Right renal pelvis (tissue), 4 donors: ENCODE data around the gene NFAT5. TPM values are rescaled to one million over a fixed set of nuclear protein-coding genes. Genes with fewer than 3 reads are reported as not detected.
A peak's percentile ranks its signal among the peaks of the same experiment; 100 is the strongest.
"Not testable (repeated sequence)": the region's sequence is repeated elsewhere in the genome, so short reads cannot be mapped to it uniquely, and the experiment has no call there.

Experiments used
- DNase-seq, 4 donors: peaks; one replicate each; pipeline ENCODE4 v3.0.0-alpha.2; 2013; ENCODE audit warnings: low read depth in 4 of 4, low spot score in 3 of 4, missing footprints in 1 of 4
- polyA plus RNA-seq, 4 donors: library from polyadenylated mRNA; unstranded; fragments of 120-200 nt; gene quantifications; one replicate each; pipeline ENCODE4 v1.2.1, GENCODE V29; 2013; ENCODE audit not compliant: insufficient read length in 4 of 4

Gene NFAT5
- polyA plus RNA-seq, 4 donors = 34.1 to 51.8 (median 39.3) TPM

- DNase-seq = no peak
These were observed 159.9 kb downstream of the NFAT5 start for GRCh38 chr16:69725480-69726312.

GRCh38 chr16:69726313-69727060 is 160.7 kb downstream of the NFAT5 start, which contains the start of gene NQO1:
NQO1 (minus strand) TSS chr16:69726560; CDS start chr16:69726439, 121 bp downstream.
- peak; percentile 71 to 76 (median 73) for DNase-seq

- DNase-seq = no peak
These were observed 162.1 kb downstream of the NFAT5 start for GRCh38 chr16:69727916-69728270.

GRCh38 chr16:69729030-69729429 is 163.3 kb downstream of the NFAT5 start:
- DNase-seq = not testable (repeated sequence)

GRCh38 chr16:69731280-69731679 is 165.5 kb downstream of the NFAT5 start:
- DNase-seq = not testable (repeated sequence)

- no peak for DNase-seq
These were observed 166.3 kb downstream of the NFAT5 start for GRCh38 chr16:69732101-69732500.

GRCh38 chr16:69741519-69741918 is 175.8 kb downstream of the NFAT5 start:
- DNase-seq = no peak

GRCh38 chr16:69741951-69742904 is 176.5 kb downstream of the NFAT5 start:
- DNase-seq = peak in 3 of 4 donors; percentile 43 to 59 (median 58)

- no peak for DNase-seq
These were observed 178.8 kb downstream of the NFAT5 start for GRCh38 chr16:69744363-69745231.

GRCh38 chr16:69745232-69745612 is 179.5 kb downstream of the NFAT5 start:
- DNase-seq = no peak

GRCh38 chr16:69745959-69746358 is 180.2 kb downstream of the NFAT5 start:
- no peak for DNase-seq

GRCh38 chr16:69747115-69747514 is 181.3 kb downstream of the NFAT5 start:
- DNase-seq = no peak

- no peak for DNase-seq
These were observed 183.1 kb downstream of the NFAT5 start for GRCh38 chr16:69748694-69749345.

GRCh38 chr16:69754143-69754468 is 188.3 kb downstream of the NFAT5 start:
- DNase-seq = no peak

Other genes starting within 250 kb of the NFAT5 start
- 1 to 10 TPM; 3.0 to 7.7 (median 3.5) TPM for gene PDF, start 235.4 kb upstream of the NFAT5 start, polyA plus RNA-seq
- gene COG8, start 226.4 kb upstream of the NFAT5 start, polyA plus RNA-seq = 10 to 100 TPM; 28.3 to 32.4 (median 31.3) TPM
- gene NIP7, start 226.2 kb upstream of the NFAT5 start, polyA plus RNA-seq = 10 to 100 TPM; 32.0 to 38.2 (median 33.7) TPM
- gene TMED6, start 214.2 kb upstream of the NFAT5 start, polyA plus RNA-seq = 1 to 10 TPM; 2.0 to 3.7 (median 2.8) TPM
- 10 to 100 TPM; 40.7 to 46.9 (median 44.1) TPM for gene TERF2, start 180.0 kb upstream of the NFAT5 start, polyA plus RNA-seq
- 100 to 1,000 TPM; 120 to 155 (median 154) TPM for gene CYB5B, start 141.3 kb upstream of the NFAT5 start, polyA plus RNA-seq
- 10 to 100 TPM; 26.6 to 28.2 (median 27.7) TPM for gene NQO1, start 160.6 kb downstream of the NFAT5 start, polyA plus RNA-seq
- gene NOB1, start 189.0 kb downstream of the NFAT5 start, polyA plus RNA-seq = 10 to 100 TPM; 64.6 to 70.4 (median 67.2) TPM
- gene WWP2, start 196.4 kb downstream of the NFAT5 start, polyA plus RNA-seq = 10 to 100 TPM; 40.0 to 48.2 (median 43.1) TPM